GM12872 (cell line): Measurements from ENCODE around the gene TATDN2.

Experiments
- CTCF ChIP-seq: IDR thresholded peaks from 3 replicates; pipeline ENCODE4 v1.5.1; 2011; ENCODE audit warnings: low read depth, mild to moderate bottlenecking, low read length, moderate library complexity; ENCODE audit not compliant: insufficient read depth

Gene TATDN2

GRCh38 chr3:10290481-10291176 is 42.4 kb downstream of the TATDN2 start:
- no peak for TF ChIP-seq CTCF

GRCh38 chr3:10291641-10292040 is 43.4 kb downstream of the TATDN2 start:
- TF ChIP-seq CTCF: no peak

- no peak for TF ChIP-seq CTCF
These were observed 44.5 kb downstream of the TATDN2 start, which contains the start of gene GHRL for GRCh38 chr3:10292505-10293419. GHRL (minus strand) TSS chr3:10292947; CDS start chr3:10290180, 2,767 bp downstream.

GRCh38 chr3:10294030-10294586 is 45.8 kb downstream of the TATDN2 start:
- no peak for TF ChIP-seq CTCF

GRCh38 chr3:10299175-10299574 is 50.9 kb downstream of the TATDN2 start:
- TF ChIP-seq CTCF: no peak

GRCh38 chr3:10299679-10300078 is 51.4 kb downstream of the TATDN2 start:
- no peak for TF ChIP-seq CTCF

- TF ChIP-seq CTCF: no peak
These were observed 51.8 kb downstream of the TATDN2 start for GRCh38 chr3:10300087-10300486.
